IMR-90 (cell line): ENCODE results near the gene COMP.

ENCODE experiments used
- CTCF ChIP-seq: conservative IDR thresholded peaks from 2 replicates; pipeline ENCODE4 v1.5.1; 2012; ENCODE audit warnings: mild to moderate bottlenecking, low read depth, low read length, improper control_type of control experiment
- MAZ ChIP-seq: IDR thresholded peaks from 2 replicates; pipeline ENCODE4 v1.6.1; 2012; ENCODE audit warnings: low read depth, mild to moderate bottlenecking, low read length, improper control_type of control experiment, moderate library complexity, borderline replicate concordance
- POLR2A ChIP-seq: IDR thresholded peaks from 2 replicates; pipeline ENCODE4 v1.6.1; 2012; ENCODE audit warnings: mild to moderate bottlenecking, low read depth, low read length
- RAD21 ChIP-seq: IDR thresholded peaks from 2 replicates; pipeline ENCODE4 v1.6.1; 2012; ENCODE audit warnings: low read length, improper control_type of control experiment
- RCOR1 ChIP-seq: IDR thresholded peaks from 2 replicates; pipeline ENCODE4 v1.6.1; 2012; ENCODE audit warnings: mild to moderate bottlenecking, low read length, improper control_type of control experiment; ENCODE audit not compliant: insufficient replicate concordance
- RFX5 ChIP-seq: IDR thresholded peaks from 2 replicates; pipeline ENCODE4 v1.8.0; 2012; ENCODE audit warnings: low read depth, mild to moderate bottlenecking, low read length, moderate library complexity

- TF ChIP-seq MAZ (no peak), CTCF (0 out of 2 replicates have a peak, but pooled peaks have one; percentile 9), RCOR1 (no peak), POLR2A (peak; percentile 83), RFX5 (no peak), RAD21 (no peak)
These were observed 40.6 kb upstream of the COMP start, which contains the start of gene UPF1 for GRCh38 chr19:18831524-18832305.
